A673 (cell line): ENCODE results near the gene HRH3.

Experiments used
- CTCF ChIP-seq: fragments of 300-800, 200-600 bp; sonication (generic); conservative IDR thresholded peaks from 2 replicates; pipeline ENCODE4 v1.5.1; 2017; ENCODE audit warnings: low read depth, mild to moderate bottlenecking, antibody characterized with exemption, low read length, moderate library complexity, mixed read lengths
- EZH2 ChIP-seq: fragments of 200-600 bp; sonication (generic); IDR thresholded peaks from 2 replicates; pipeline ENCODE4 v1.6.1; 2017; ENCODE audit warnings: borderline replicate concordance, low read depth, mild to moderate bottlenecking, mixed read lengths, antibody characterized with exemption, low read length; ENCODE audit not compliant: poor library complexity, severe bottlenecking

- TF ChIP-seq CTCF (no peak), EZH2 (no peak)
Measured at GRCh38 chr20:62165762-62166399, 54.2 kb downstream of the HRH3 start.
